Adipocyte (in vitro differentiated cells): ENCODE data around the gene PRDM16.

Source experiments
- DNase-seq: peaks from one replicate; pipeline ENCODE4 v3.0.0-alpha.2; 2015; ENCODE audit warnings: low read depth
- H3K27me3 ChIP-seq: replicated peaks from 2 replicates; pipeline ENCODE4 v1.7.0; 2013; ENCODE audit warnings: mild to moderate bottlenecking, low read length, moderate library complexity; ENCODE audit not compliant: control insufficient read depth, insufficient read depth
- H3K36me3 ChIP-seq: 2 replicates; pipeline ENCODE4 v1.7.0; 2013; ENCODE audit warnings: low read length, mild to moderate bottlenecking, moderate library complexity; ENCODE audit not compliant: control insufficient read depth, insufficient read depth, severe bottlenecking
- H3K4me1 ChIP-seq: 2 replicates; pipeline ENCODE4 v1.7.0; 2013; ENCODE audit warnings: mild to moderate bottlenecking, low read length, moderate library complexity; ENCODE audit not compliant: control insufficient read depth, insufficient read depth
- H3K4me3 ChIP-seq: 2 replicates; pipeline ENCODE4 v1.7.0; 2013; ENCODE audit warnings: mild to moderate bottlenecking, low read length, moderate library complexity
- H3K9ac ChIP-seq: 2 replicates; pipeline ENCODE4 v1.7.0; 2013; ENCODE audit warnings: mild to moderate bottlenecking, low read length, moderate library complexity
- H3K9me3 ChIP-seq: 2 replicates; pipeline ENCODE4 v1.7.0; 2013; ENCODE audit warnings: mild to moderate bottlenecking, low read length, moderate library complexity; ENCODE audit not compliant: control insufficient read depth

PRDM16 gene

DNA sequence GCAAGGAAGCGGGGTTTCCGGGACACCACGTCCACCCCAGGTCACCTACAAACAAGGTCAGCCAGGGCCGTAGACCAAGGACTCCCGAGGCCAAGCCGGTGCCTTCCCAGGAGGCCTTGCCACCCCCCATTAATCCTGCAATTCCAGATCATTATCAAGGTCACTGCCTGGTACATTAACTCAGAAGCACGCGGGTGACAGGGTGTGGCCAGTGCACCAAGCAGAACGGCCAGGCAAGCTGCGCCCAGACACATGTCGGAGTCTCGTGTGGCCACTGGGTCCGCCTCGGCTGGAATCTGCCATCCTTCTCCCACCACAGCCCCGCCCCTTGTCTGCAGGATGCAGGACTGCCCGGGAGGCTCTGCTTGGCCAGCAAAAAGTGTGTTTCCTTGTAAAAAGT is 144.7 kb downstream of the PRDM16 start:
- DNase-seq = no peak
- Histone ChIP-seq H3K4me3 (no peak overlapping the region), H3K27me3 (peaks cover 50% of the 10 kb centered on the region), H3K4me1 (peaks cover 13% of the 10 kb centered on the region), H3K9ac (no peak overlapping the region), H3K9me3 (no peaks in the 10 kb centered on the region), H3K36me3 (no peaks in the 10 kb centered on the region)

DNA sequence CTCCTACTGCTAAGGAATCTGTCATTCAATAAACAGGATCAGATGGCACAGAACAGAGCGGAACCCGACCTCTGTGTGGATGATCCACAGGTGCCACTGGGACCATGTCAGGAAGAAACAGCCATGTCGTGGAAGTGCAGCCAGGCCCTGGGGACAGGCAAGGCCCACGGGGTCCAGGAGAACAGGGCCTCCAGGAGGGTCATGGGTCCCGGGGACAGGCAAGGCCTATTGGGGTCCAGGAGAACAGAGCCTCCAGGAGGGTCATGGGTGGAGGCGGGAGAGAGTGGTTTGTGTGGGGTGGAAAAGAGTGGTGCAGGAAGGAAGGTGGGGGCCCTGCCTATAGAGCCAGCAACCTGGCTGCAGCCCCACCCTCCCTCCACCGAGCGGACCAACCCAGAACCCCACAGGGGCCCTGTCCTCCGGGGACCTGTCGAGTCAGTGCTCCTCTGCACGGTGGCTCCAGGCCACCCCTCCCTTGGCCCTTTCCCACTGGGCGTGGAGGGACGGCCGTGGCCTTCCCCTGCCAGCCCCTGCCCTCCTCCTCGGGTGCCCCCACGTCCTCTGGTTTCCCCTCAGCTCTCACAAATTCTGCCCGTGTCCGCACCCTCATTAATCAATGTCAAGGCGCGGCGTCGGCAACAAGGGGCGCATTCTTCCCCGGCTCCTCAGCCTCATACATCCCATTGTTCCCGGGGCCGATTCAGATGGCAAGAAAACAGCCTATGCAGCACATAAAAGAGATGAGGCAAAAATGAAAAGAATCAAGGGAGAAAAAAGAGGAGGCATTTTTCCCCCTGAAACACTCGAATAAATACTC is 146.4 kb downstream of the PRDM16 start:
- H3K4me1 ChIP-seq = peaks cover 21% of the 10 kb centered on the region

DNA sequence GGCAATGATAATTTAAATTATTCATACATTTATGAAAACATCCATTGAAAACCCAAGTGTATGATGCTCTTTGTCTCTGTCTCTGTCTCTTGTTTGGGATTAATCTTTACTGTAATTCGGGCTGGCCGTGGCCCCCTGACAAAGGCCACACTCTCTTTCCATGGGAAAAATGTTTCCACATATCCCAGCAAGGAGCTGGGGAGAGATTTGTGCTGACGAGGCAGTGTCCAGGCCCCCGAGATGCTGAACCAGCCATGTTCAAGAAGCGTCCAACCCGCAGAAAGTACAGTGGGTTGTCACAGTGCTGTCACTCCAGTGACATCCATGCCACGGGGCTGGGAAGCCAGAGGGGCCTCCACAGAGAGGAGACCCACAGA is 147.0 kb downstream of the PRDM16 start:
- no peaks in the 10 kb centered on the region for H3K9me3 ChIP-seq
- H3K4me1 ChIP-seq = peaks cover 21% of the 10 kb centered on the region
- no peak for DNase-seq
- H3K9ac ChIP-seq = no peak overlapping the region
- peaks cover 53% of the 10 kb centered on the region for H3K27me3 ChIP-seq
- no peaks in the 10 kb centered on the region for H3K36me3 ChIP-seq
- H3K4me3 ChIP-seq = no peak overlapping the region

More for the DNA sequence above, 146.4 kb downstream of the PRDM16 start:
- no peak overlapping the region for H3K9ac ChIP-seq
- H3K9me3 ChIP-seq = no peaks in the 10 kb centered on the region
- H3K27me3 ChIP-seq = peaks cover 53% of the 10 kb centered on the region
- no peak for DNase-seq
- H3K4me3 ChIP-seq = no peak overlapping the region
- no peaks in the 10 kb centered on the region for H3K36me3 ChIP-seq

DNA sequence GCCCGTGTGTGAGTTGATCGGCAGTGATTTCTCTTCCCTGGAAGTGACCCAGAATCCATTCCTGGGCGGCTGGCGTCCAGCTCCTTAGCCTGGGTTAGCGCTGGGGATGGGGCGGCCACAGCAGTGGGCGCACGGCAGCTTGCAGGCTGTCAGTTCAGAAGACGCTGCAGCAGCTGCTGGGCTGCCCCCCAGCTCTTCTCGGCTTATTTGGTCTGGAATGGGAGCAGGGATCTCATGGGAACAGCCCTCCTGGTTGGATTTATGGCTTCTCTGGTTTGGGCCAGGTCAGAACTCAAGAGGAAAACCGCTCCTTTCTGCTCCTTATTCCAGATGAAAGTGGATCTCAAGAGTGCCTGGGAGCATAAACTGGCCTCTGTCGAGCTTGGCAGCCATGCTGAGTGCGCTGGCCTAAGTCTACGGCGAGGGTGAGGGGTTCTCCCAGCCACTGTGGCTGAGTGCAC is 148.2 kb downstream of the PRDM16 start:
- Histone ChIP-seq H3K36me3 (no peaks in the 10 kb centered on the region), H3K4me1 (peaks cover 21% of the 10 kb centered on the region), H3K9ac (peak overlapping the region; percentile 29), H3K9me3 (no peaks in the 10 kb centered on the region), H3K4me3 (peak overlapping the region; percentile 70), H3K27me3 (peaks cover 62% of the 10 kb centered on the region)
- DNase-seq = no peak

GRCh38 chr1:3217979-3218679 is 149.1 kb downstream of the PRDM16 start:
- no peaks in the 10 kb centered on the region for H3K9me3 ChIP-seq
- no peaks in the 10 kb centered on the region for H3K36me3 ChIP-seq
- H3K4me3 ChIP-seq = peak overlapping the region; percentile 70
- H3K27me3 ChIP-seq = peaks cover 68% of the 10 kb centered on the region
- no peak for DNase-seq
- H3K4me1 ChIP-seq = peaks cover 21% of the 10 kb centered on the region
- no peak overlapping the region for H3K9ac ChIP-seq

- Histone ChIP-seq H3K4me1 (peaks cover 21% of the 10 kb centered on the region), H3K9ac (no peak overlapping the region), H3K36me3 (no peaks in the 10 kb centered on the region), H3K9me3 (no peaks in the 10 kb centered on the region), H3K27me3 (peaks cover 71% of the 10 kb centered on the region), H3K4me3 (peak overlapping the region; percentile 50)
- peak; percentile 45 for DNase-seq
These were observed 150.2 kb downstream of the PRDM16 start for GRCh38 chr1:3219005-3219790.

DNA sequence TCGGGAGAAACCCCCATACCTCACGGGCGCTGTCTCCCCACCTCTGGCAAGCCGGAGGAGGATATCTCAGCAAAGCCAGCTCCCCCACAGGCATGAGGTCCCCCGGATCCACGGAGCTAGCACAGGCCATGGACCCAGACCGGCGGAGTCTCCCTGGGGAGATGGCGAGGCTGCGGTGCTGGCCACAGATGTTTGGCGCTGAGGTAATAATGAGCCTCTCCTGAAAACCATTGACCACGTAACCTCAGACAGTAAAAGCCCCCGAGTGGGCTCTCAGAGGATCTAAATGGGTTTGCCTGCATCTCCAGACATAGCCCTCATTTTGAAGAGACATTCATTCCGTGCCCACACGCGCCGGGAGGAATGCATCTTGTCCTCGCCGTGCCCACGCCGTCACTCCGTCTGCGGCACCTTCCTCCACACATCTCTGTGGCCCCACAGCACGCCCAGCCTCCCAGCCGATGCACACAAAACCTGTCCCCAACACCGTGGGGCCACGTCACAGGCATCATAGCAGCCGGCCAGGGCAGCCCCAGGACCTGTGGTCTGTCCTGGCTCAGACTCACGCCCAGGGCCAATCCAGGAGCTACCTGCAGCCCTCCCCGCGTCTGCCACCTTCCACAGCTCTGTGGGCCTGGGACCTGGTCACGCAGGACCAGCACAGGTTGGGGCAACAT is 150.9 kb downstream of the PRDM16 start:
- no peak for DNase-seq
- H3K9me3 ChIP-seq = no peaks in the 10 kb centered on the region
- peaks cover 21% of the 10 kb centered on the region for H3K4me1 ChIP-seq
- peaks cover 71% of the 10 kb centered on the region for H3K27me3 ChIP-seq
- no peak overlapping the region for H3K9ac ChIP-seq
- H3K36me3 ChIP-seq = no peaks in the 10 kb centered on the region
- H3K4me3 ChIP-seq = no peak overlapping the region

DNA sequence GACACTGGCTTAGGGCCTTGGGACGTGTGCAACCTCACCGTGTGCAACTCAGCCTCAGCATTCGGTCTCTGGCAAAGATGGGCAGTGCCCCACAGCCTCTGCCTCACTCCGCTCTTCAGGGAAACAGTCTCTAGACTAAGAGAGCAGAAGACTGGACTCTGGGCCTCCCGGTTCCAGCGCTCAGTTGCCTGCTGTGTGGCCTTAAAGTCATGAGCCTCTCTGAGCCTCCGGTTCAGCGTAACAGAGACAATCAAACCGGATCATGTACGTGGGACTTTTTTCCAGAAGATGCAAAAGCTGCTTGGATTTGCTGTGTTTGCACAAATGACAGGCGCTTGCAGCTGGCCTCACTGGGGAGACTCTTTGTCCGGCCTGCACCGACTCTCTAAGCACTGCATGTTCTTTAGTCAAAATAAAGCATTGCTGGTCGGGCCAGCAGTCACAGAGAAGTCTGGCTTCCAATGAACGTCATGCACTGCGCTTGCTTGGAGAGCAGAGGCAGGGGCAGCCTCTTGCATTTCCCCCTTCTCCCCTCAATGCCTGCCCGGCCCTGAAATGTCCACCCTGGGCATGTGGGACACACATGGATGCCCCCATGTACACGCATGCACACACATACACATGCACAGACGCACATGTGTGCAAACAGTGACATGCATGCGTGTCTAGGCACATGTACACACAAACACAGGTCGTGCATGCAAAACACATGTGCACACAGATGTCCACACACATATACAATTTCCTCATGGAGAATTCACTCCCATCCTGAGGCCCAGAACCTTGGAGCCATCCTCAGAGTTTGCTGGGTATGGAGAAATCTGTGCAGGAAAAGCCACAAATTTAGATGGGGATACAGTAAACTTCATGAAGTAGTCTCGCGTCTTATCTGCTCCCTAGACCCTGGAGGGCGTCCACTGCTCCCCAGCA is 152.4 kb downstream of the PRDM16 start:
- Histone ChIP-seq H3K4me3 (no peak overlapping the region), H3K36me3 (no peaks in the 10 kb centered on the region), H3K9me3 (no peaks in the 10 kb centered on the region), H3K9ac (no peak overlapping the region), H3K4me1 (peaks cover 21% of the 10 kb centered on the region), H3K27me3 (peaks cover 72% of the 10 kb centered on the region)
- DNase-seq = no peak

DNA sequence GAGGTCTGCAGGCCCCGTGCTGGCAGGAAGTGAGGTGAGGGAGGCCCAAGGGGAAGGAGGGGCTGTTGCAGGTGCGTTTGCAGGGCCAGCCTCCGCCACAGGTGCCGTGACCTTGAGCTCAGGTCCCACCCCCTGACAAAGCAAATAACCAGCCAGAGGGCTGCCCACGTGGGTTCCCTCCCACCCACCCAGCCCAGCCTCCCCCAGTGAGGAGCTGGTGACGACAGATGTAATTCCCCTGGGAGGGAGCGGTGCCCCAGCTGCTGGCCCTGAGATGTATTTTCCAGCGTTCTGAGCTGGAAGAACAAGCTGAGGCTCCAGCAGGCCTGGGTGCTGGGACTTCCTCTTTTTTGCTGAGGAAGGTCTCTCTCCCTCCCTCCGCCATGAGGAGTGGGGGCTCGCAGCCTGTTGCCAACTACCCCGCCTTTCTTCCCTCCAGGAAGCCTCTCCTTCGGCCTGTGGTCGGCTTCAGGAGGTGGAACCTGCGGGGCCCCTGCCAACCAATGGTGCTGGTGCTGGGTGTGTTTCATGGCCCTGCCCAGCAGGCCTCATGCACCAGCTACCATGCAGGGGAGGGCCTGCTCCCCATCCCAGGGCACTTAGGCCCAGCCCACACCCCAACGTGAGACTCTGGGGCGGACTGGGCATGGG is 153.2 kb downstream of the PRDM16 start:
- Histone ChIP-seq H3K4me3 (no peak overlapping the region), H3K9me3 (no peaks in the 10 kb centered on the region), H3K36me3 (no peaks in the 10 kb centered on the region), H3K4me1 (peaks cover 19% of the 10 kb centered on the region), H3K9ac (no peak overlapping the region), H3K27me3 (peaks cover 72% of the 10 kb centered on the region)
- DNase-seq = no peak

- no peak for DNase-seq
- H3K27me3 ChIP-seq = peaks cover 87% of the 10 kb centered on the region
- H3K36me3 ChIP-seq = no peaks in the 10 kb centered on the region
- no peak overlapping the region for H3K9ac ChIP-seq
- H3K4me1 ChIP-seq = no peaks in the 10 kb centered on the region
- H3K4me3 ChIP-seq = no peak overlapping the region
- H3K9me3 ChIP-seq = no peaks in the 10 kb centered on the region
These were observed 156.7 kb downstream of the PRDM16 start for GRCh38 chr1:3225661-3226060.
